Neural cell (in vitro differentiated cells): ENCODE results near the gene GDF7. TPM values are rescaled to one million over a fixed set of nuclear protein-coding genes. Genes with fewer than 3 reads are reported as not detected.

Source experiments
- H2AFZ ChIP-seq: fragments of 200-600, 300-800 bp; sonication (generic), shearing (Covaris generic); 2 replicates; pipeline ENCODE4 v1.6.0; 2014; ENCODE audit warnings: low read depth, mild to moderate bottlenecking, antibody characterized with exemption, low read length, moderate library complexity
- H3F3A ChIP-seq: fragments of 200-600 bp; shearing (Covaris generic); 2 replicates; pipeline ENCODE4 v1.6.1; 2016; ENCODE audit warnings: mild to moderate bottlenecking, moderate library complexity, mixed read lengths, antibody characterized with exemption, low read length; ENCODE audit not compliant: insufficient read depth, poor library complexity, severe bottlenecking
- H3K27ac ChIP-seq: fragments of 200-600, 300-800 bp; sonication (generic), shearing (Covaris generic); 2 replicates; pipeline ENCODE4 v1.5.1; 2014; ENCODE audit warnings: mild to moderate bottlenecking, low read length, moderate library complexity
- H3K27me3 ChIP-seq: fragments of 300-800, 200-600 bp; sonication (generic), shearing (Covaris generic); 2 replicates; pipeline ENCODE4 v1.6.0; 2014; ENCODE audit warnings: mild to moderate bottlenecking, low read depth, low read length, moderate library complexity; ENCODE audit not compliant: insufficient read depth
- H3K36me3 ChIP-seq: fragments of 300-800, 200-600 bp; sonication (generic), shearing (Covaris generic); 2 replicates; pipeline ENCODE4 v1.5.1; 2014; ENCODE audit warnings: mild to moderate bottlenecking, antibody characterized with exemption, low read length, moderate library complexity; ENCODE audit not compliant: insufficient read depth
- H3K4me2 ChIP-seq: fragments of 300-800, 200-600 bp; sonication (generic), shearing (Covaris generic); 2 replicates; pipeline ENCODE4 v1.6.0; 2014; ENCODE audit warnings: mild to moderate bottlenecking, low read length
- H3K4me3 ChIP-seq: fragments of 300-800, 200-600 bp; sonication (generic), shearing (Covaris generic); 2 replicates; pipeline ENCODE4 v1.5.1; 2014; ENCODE audit warnings: mild to moderate bottlenecking, low read length, moderate library complexity
- H3K79me2 ChIP-seq: fragments of 200-600 bp; shearing (Covaris generic); replicated peaks from 2 replicates; pipeline ENCODE4 v1.6.0; 2014; ENCODE audit warnings: mild to moderate bottlenecking, low read length, moderate library complexity; ENCODE audit not compliant: insufficient read depth
- H3K9ac ChIP-seq: fragments of 300-800, 200-600 bp; sonication (generic), shearing (Covaris generic); 2 replicates; pipeline ENCODE4 v1.6.1; 2016; ENCODE audit warnings: mild to moderate bottlenecking, low read length, mixed read lengths
- H3K9me2 ChIP-seq: fragments of 200-600 bp; shearing (Covaris generic); 2 replicates; pipeline ENCODE4 v1.6.1; 2016; ENCODE audit warnings: mild to moderate bottlenecking, low read length, mixed read lengths; ENCODE audit not compliant: insufficient read depth
- H3K9me3 ChIP-seq: fragments of 200-600, 300-800 bp; sonication (generic), shearing (Covaris generic); 2 replicates; pipeline ENCODE4 v1.6.1; 2016; ENCODE audit warnings: mild to moderate bottlenecking, mixed run types, low read length, moderate library complexity, mixed read lengths
- H4K20me1 ChIP-seq: fragments of 200-600 bp; shearing (Covaris generic); 2 replicates; pipeline ENCODE4 v1.6.1; 2016; ENCODE audit warnings: mild to moderate bottlenecking, mixed run types; ENCODE audit not compliant: insufficient read depth
- EP300 ChIP-seq: fragments of 450-650 bp; conservative IDR thresholded peaks from 2 replicates; pipeline ENCODE4 v1.6.1; 2014; ENCODE audit warnings: antibody characterized with exemption, mild to moderate bottlenecking, moderate library complexity; ENCODE audit not compliant: poor library complexity, severe bottlenecking
- EZH2 ChIP-seq: fragments of 200-600, 300-800 bp; shearing (Covaris generic), sonication (generic); IDR thresholded peaks from 2 replicates; pipeline ENCODE4 v1.6.1; 2014; ENCODE audit warnings: antibody characterized with exemption, low read length, borderline replicate concordance, mild to moderate bottlenecking; ENCODE audit not compliant: insufficient read depth, poor library complexity, severe bottlenecking
- MXI1 ChIP-seq: fragments of 450-650 bp; conservative IDR thresholded peaks from 2 replicates; pipeline ENCODE4 v1.6.1; 2014; ENCODE audit warnings: antibody characterized with exemption, mild to moderate bottlenecking; ENCODE audit not compliant: poor library complexity, severe bottlenecking
- POLR2AphosphoS5 ChIP-seq: IDR thresholded peaks from 2 replicates; pipeline ENCODE4 v1.6.1; 2012
- RAD21 ChIP-seq: fragments of 450-650 bp; conservative IDR thresholded peaks from 2 replicates; pipeline ENCODE4 v1.6.1; 2014; ENCODE audit warnings: antibody characterized with exemption, mild to moderate bottlenecking, moderate library complexity
- SMC3 ChIP-seq: fragments of 450-650 bp; conservative IDR thresholded peaks from 2 replicates; pipeline ENCODE4 v1.6.1; 2014; ENCODE audit warnings: antibody characterized with exemption, mild to moderate bottlenecking, moderate library complexity; ENCODE audit not compliant: poor library complexity
- TAF1 ChIP-seq: IDR thresholded peaks from 2 replicates; pipeline ENCODE4 v1.6.1; 2012; ENCODE audit warnings: low read depth
- polyA plus RNA-seq: library from polyadenylated mRNA; depleted of rRNA; stranded (reverse); fragments of >200 nt; gene quantifications from 2 replicates; pipeline ENCODE4 v1.2.3, GENCODE V29; 2014
- TF ChIP-seq, protein P1 (sequence below): fragments of 450-650 bp; IDR thresholded peaks from 2 replicates; pipeline ENCODE4 v1.5.1; 2014; ENCODE audit warnings: antibody characterized with exemption, mild to moderate bottlenecking, moderate library complexity; ENCODE audit not compliant: poor library complexity, severe bottlenecking
- TF ChIP-seq, protein P2 (sequence below): IDR thresholded peaks from 2 replicates; pipeline ENCODE4 v1.6.1; 2012; ENCODE audit warnings: borderline replicate concordance

The GDF7 gene
- polyA plus RNA-seq, 1 donor from 2014 or later, result 0.38 TPM

DNA sequence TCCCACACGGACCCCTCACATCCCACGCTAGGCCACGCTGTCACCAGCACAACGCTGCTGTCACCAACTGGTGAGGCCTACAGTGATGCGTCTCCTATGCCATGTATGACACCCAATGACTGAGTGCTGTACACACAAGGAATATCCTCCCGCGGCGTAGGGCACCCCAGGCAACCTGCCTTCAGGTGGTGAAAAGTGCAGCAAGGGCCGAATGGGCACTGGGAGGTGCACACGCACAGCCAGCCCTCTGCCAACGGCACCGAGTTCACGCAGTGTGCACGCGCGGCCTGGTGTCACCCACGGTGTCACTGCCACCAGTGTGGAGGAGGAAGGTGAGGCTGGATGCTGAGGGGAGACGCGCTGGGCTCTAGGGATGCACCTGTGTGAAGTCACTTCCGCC lies 20.5 kb upstream of the GDF7 start:
- Histone ChIP-seq H3K9ac (no peak overlapping the region), H4K20me1 (no peaks in the 10 kb centered on the region), H2AFZ (no peak overlapping the region), H3K9me3 (no peaks in the 10 kb centered on the region), H3K4me3 (no peak overlapping the region), H3K27ac (no peak overlapping the region), H3K79me2 (no peaks in the 10 kb centered on the region), H3K27me3 (no peaks in the 10 kb centered on the region), H3K36me3 (no peaks in the 10 kb centered on the region), H3K9me2 (no peaks in the 10 kb centered on the region), H3F3A (no peaks in the 10 kb centered on the region), H3K4me2 (no peak overlapping the region)
- TF ChIP-seq, protein P1, sequence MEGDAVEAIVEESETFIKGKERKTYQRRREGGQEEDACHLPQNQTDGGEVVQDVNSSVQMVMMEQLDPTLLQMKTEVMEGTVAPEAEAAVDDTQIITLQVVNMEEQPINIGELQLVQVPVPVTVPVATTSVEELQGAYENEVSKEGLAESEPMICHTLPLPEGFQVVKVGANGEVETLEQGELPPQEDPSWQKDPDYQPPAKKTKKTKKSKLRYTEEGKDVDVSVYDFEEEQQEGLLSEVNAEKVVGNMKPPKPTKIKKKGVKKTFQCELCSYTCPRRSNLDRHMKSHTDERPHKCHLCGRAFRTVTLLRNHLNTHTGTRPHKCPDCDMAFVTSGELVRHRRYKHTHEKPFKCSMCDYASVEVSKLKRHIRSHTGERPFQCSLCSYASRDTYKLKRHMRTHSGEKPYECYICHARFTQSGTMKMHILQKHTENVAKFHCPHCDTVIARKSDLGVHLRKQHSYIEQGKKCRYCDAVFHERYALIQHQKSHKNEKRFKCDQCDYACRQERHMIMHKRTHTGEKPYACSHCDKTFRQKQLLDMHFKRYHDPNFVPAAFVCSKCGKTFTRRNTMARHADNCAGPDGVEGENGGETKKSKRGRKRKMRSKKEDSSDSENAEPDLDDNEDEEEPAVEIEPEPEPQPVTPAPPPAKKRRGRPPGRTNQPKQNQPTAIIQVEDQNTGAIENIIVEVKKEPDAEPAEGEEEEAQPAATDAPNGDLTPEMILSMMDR, result no peak
- TF ChIP-seq EP300 (no peak), SMC3 (no peak), EZH2 (no peak), MXI1 (no peak), TAF1 (no peak), RAD21 (no peak), POLR2AphosphoS5 (no peak)
- TF ChIP-seq, protein P2, sequence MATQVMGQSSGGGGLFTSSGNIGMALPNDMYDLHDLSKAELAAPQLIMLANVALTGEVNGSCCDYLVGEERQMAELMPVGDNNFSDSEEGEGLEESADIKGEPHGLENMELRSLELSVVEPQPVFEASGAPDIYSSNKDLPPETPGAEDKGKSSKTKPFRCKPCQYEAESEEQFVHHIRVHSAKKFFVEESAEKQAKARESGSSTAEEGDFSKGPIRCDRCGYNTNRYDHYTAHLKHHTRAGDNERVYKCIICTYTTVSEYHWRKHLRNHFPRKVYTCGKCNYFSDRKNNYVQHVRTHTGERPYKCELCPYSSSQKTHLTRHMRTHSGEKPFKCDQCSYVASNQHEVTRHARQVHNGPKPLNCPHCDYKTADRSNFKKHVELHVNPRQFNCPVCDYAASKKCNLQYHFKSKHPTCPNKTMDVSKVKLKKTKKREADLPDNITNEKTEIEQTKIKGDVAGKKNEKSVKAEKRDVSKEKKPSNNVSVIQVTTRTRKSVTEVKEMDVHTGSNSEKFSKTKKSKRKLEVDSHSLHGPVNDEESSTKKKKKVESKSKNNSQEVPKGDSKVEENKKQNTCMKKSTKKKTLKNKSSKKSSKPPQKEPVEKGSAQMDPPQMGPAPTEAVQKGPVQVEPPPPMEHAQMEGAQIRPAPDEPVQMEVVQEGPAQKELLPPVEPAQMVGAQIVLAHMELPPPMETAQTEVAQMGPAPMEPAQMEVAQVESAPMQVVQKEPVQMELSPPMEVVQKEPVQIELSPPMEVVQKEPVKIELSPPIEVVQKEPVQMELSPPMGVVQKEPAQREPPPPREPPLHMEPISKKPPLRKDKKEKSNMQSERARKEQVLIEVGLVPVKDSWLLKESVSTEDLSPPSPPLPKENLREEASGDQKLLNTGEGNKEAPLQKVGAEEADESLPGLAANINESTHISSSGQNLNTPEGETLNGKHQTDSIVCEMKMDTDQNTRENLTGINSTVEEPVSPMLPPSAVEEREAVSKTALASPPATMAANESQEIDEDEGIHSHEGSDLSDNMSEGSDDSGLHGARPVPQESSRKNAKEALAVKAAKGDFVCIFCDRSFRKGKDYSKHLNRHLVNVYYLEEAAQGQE, result no peak

DNA sequence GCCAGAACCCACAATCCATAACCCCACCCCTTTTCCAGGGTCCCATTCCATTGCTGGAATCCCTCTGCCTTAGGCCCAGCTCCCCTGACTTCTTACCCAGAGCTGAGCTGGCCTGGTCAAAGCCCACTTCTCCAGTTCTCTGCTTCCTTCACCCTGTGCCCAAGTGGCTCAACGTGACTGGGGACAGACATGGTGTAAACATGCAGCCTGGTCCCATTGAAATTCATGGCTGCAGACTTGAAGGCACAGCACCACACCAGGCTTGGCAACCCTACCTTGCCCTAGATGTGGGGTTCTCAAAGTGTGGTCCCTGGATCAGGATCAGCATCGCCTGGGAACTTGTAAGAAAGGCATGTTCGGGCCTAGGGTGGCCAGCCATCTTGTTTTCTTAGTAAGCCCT lies 19.7 kb upstream of the GDF7 start:
- H3K4me2 ChIP-seq, result no peak overlapping the region
- no peaks in the 10 kb centered on the region for H3K9me3 ChIP-seq
- no peaks in the 10 kb centered on the region for H3K27me3 ChIP-seq
- H3K9ac ChIP-seq, result no peak overlapping the region
- no peak overlapping the region for H3K4me3 ChIP-seq
- H3K36me3 ChIP-seq, result no peaks in the 10 kb centered on the region
- no peak overlapping the region for H2AFZ ChIP-seq
- H3K9me2 ChIP-seq, result no peaks in the 10 kb centered on the region
- no peaks in the 10 kb centered on the region for H3F3A ChIP-seq
- no peak overlapping the region for H3K27ac ChIP-seq
- TF ChIP-seq, protein P1, result no peak
- TF ChIP-seq POLR2AphosphoS5, result no peak
- H4K20me1 ChIP-seq, result no peaks in the 10 kb centered on the region
- no peaks in the 10 kb centered on the region for H3K79me2 ChIP-seq
